COLO829 (cell line): ENCODE data around the gene RABGGTB.
"Not testable (repeated sequence)": the region's sequence is repeated elsewhere in the genome, so short reads cannot be mapped to it uniquely, and the experiment has no call there.

ENCODE experiments used
- DNase-seq: peaks from one replicate; pipeline ENCODE4 v3.0.0; 2012; ENCODE audit warnings: low spot score

RABGGTB gene

DNA sequence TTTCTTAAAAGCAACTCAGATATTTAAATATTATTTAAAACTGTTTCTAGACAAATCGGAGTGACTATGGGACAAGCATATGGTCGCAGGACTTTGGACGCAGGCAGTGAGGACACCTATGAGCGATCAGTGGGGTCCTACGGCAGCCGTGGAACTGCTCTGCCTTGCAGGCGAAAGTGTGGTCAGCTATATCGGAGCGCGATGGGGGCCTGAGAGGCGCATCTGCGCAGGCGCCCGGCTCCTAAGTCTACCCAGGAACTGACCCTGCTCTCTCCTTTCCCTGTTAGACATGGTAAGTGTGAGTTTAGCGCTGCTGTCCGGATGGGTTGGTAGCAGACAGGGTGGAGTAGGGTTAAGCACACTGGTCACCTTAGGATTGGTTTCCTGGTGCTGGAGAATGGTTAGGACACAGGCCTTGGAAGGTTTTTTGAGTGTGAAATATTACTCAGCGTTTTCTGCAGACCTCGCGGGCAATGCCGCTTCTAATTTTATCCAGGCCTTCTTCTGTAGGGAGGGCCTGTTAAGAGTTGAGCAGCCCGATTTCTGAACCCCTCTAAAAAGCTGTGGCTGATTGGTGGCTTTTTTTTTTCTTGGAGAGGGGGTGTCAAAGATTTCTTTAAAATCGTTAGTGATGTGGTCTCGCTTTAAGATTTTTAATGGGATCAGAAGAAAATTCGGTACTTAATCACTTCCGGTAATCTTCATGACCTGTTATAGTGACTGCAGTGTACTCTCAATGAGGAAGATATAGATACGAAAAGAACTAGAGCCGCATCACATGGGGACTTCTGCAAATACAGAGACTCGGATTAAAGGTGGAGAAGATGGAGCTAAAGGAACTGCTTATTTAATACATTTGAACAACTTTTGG lies at the start of gene RABGGTB:
Gene RABGGTB, plus strand, starts transcription at position 274 of the 871 bp plus-strand sequence. Its CDS starts 16 bp downstream, at position 290.
- peak; percentile 98 for DNase-seq

DNA sequence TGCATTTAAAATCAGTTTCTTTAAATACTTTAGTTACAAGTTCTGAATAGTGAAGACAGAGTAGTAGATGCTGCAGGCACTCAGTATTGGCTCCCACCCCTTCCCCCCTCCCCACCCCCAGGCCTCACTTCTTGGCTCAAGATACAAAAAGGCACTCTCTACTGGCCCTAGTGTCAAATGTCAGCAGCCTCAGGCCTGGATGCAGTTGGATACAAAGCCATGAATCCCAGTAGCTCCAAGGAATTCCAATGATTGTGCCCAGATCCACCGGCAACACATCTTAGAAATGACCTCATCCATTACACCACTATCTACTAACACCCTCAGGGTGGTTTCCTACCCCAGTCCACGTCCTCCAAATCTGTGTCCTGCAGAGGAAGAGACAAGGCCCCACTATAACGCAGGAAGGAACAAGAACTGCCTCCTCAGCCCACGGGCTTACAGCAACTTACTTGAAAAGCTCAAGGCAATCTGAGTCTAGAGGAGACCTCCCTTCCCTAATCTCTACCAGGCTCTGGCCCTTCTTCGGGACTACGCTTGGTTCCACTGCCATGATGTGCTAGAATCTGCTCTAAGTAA lies 43.9 kb upstream of the RABGGTB start:
- DNase-seq = no peak

DNA sequence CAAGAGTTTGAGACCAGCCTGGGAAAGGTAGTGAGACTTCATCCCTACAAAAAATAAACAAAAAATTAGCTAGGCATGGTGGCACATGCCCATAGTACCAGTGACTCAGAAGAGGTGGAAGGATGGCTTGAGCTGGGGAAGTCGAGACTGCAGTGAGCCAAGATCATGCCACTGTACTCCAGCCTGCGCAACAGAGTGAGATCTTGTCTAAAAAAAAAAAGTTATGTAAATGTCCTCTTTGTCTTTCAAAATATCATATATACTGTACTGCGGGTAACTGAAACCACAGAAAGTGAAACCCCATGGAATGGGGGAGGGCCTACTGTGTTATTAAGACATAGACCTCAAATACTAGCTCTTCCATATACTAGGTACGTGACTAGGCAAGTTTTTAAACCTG lies 40.8 kb upstream of the RABGGTB start:
- DNase-seq = no peak

DNA sequence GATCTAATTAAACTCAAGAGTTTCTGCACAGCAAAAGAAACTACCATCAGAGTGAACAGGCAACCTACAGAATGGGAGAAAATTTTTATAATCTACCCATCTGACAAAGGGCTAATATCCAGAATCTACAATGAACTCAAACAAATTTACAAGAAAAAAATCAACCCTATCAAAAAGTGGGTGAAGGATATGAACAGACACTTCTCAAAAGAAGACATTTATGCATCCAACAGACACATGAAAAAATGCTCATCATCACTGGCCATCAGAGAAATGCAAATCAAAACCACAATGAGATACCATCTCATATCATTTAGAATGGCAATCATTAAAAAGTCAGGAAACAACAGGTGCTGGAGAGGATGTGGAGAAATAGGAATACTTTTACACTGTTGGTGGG lies 28.8 kb upstream of the RABGGTB start:
- not testable (repeated sequence) for DNase-seq

DNA sequence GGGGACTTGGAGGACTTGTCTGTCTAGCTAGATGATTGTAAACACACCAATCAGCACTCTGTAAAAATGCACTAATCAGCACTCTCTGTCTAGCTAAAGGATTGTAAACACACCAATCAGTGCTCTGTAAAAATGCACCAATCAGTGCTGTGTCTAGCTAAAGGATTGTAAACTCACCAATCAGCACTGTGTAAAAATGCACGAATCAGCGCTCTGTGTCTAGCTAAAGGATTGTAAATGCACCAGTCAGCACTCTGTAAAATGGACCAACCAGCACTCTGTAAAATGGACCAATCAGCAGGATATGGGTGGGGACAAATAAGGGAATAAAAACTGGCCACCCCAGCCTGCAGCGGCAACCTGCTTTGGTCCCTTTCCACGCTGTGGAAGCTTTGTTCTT lies 27.5 kb upstream of the RABGGTB start:
- not testable (repeated sequence) for DNase-seq

DNA sequence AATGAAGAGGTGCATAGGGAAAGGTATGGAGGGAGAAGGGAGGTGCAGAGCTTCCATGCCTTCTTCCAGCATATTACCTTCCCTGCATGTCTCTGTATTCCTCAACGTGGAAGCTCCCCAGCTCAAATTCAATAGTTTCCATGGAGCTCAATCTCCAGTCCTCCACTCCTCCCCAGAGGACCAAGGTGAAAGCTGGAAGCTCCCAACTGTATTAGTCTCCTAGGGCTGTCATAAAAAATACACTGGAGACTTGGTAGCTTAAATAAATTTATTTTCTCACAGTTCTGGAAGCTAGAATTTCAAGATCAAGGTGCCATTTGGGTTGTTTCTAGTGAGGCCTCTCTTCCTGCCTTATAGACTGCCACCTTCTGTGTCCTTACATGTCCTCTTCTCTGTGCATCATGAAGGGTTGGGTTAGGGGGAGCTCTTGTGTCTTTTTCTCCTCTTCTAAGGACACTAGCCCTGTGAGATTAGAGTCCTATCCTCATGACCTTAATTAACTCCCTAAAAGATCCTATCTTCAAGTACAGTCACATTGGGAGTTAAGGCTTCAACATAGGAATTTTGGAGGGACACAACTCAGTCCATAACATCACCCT lies 21.9 kb upstream of the RABGGTB start:
- DNase-seq = no peak

DNA sequence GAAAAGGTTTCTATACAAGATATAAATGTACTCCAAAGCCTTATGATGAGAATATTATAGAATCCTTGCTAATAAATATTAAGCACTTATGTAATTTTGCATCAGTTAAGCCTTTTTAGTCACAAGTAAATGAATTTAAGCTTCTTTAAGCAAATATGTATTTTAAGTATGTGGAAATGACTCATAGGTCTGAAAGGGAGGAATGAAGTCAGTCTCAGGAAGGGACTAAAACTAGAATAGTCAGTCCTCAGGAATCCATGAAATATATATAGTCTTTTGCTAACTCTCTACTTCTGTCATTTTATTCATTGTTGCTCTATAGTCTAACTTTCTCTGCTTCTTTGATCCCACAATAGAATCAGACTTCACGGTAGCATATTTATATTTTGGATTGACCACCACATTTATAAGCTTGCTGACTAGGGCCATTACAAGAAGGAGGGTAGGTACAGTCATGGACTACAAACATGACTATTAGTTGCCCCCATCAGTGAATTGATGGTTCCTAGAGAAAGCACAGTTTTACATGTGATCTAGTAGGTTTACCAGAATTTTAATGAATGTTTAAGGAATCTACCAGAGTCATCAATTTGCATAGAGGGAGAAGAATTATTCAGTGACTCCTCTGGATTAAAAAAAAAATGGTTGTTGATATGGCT lies 20.2 kb upstream of the RABGGTB start:
- DNase-seq = peak; percentile 29

DNA sequence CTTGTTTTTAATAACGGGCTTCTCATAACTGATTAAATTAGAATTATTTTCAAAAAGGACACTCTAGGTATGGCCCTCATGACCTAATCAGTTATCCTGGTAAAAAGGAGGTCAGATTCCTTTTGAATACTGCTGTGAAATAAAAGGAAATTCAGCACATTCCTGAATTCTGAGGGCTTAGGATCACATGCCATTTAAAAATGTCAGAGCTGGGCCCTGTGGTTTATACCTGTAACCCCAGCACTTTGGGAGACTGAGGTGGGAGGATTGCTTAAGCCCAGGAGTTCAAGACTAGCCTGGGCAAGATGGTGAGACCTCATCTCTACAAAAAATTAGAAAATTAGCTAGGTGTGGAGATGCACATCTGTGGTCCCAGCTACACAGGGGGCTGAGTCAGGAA lies 18.0 kb upstream of the RABGGTB start:
- no peak for DNase-seq

DNA sequence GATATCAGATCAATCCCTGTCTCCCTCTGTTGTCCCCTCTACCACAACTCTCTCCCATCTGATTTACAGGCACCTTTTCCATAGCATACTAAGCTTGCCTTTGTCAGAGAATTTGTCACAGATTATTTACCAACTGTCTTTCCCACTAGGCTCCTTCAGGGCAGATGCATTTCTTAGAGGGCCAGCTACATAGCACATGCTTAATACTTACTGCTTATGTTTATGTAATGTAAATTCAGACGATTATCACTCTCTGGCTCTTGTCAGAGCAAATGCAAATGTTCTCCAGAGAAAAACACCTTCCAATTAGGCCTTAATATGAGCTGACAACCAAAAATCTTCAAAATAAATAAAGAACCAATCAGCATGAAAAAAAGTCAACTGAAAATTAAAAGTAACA lies 15.3 kb upstream of the RABGGTB start:
- no peak for DNase-seq

DNA sequence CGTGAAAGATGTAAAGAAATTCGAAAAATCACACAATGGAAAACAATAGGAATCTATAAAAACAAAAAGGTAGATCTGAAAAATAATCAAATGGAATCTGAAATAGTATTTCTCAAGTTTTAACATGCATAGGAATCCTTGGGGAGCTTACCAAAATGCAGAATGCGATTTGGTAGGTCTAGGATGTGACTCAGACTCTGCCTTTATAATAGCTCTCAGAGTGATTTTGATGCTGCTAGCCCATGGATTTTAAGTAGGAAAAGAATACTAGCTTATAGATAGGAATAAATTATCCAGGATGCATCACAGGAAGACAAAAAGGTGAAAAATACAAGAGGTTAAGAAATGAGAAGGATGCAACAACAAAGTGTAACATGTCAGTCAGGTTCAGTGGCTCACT lies 14.1 kb upstream of the RABGGTB start:
- DNase-seq = no peak

DNA sequence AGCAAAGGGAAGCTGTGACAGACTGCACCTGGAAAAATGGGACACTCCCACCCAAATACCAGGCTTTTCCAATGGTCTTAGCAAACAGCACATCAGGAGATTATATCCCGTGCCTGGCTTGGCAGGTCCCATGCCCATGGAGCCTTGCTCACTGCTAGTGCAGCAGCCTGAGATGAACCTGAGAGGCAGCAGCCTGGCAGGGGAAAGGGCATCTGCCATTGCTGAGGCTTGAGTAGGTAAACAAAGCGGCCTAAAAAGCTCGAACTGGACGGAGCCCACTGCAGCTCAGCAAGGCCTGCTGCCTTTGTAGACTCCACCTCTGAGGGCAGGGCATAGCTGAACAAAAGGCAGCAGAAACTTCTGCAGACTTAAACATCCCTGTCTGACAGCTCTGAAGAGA lies 8.2 kb upstream of the RABGGTB start:
- DNase-seq = not testable (repeated sequence)

DNA sequence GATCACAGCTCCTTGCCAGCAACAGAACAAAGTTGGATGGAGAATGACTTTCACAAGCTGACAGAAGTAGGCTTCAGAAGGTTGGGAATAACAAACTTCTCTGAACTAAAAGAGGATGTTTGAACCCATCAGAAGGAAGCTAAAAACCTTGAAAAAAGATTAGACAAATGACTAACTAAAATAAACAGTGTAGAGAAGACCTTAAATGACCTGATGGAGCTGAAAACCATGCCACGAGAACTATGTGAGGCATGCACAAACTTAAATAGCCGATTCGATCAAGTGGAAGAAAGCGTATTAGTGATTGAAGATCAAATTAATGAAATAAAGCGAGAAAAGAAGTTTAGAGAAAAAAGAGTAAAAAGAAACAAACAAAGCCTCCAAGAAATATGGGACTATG lies 7.4 kb upstream of the RABGGTB start:
- DNase-seq = not testable (repeated sequence)

DNA sequence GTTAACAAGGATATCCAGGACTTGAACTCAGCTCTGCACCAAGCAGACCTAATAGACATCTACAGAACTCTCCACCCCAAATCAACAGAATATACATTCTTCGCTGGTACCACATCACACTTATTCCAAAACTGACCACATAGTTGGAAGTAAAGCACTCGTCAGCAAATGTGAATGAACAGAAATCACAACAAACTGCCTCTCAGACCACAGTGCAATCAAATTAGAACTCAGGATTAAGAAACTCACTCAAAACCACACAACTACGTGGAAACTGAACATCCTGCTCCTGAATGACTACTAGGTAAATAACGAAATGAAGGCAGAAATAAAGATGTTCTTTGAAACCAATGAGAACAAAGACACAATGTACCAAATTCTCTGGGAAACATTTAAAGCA lies 5.9 kb upstream of the RABGGTB start:
- DNase-seq = not testable (repeated sequence)

DNA sequence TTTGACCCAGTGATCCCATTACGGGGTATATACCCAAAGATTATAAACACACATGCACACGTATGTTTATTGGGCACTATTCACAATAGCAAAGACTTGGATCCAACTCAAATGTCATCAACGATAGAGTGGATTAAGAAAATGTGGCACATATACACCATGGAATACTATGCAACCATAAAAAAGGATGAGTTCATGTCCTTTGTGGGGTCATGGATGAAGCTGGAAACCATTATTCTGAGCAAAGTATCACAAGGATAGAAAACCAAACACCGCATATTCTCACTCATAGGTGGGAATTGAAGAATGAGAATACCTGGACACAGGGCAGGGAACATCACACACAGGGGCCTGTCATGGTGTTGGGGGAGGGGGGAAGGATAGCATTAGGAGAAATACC lies 2.1 kb upstream of the RABGGTB start:
- DNase-seq = not testable (repeated sequence)

DNA sequence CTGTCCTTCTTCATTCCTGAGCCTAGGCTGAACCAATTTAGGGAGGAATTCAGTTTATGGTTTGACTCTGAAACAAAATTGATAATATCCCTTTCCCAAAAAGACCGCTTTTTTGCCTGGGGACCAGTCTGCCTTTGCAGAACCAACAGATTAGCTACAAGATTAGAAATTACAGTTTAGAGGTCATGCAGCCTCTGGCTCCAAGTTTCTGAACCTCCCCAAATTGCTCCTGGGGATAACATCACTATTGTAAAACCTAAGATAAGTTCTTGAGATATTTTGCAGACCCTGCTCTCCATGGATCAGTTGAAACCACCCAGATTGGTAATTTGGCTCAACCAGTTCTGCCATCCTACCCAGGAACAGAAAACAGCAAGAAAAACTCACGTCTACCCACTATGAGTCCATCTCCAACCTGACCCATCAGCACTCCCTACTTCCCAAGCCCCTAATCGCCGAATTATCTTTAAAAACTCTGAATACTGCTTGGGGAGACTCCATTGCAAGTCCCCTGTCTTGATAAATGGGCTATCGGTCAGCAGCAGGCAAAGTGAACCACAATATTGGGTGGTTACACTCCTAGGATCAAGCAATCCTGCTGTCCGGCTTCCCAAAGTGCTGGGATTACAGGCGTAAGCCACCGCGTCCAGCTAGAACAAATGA lies 605 bp upstream of the RABGGTB start:
- DNase-seq = no peak

DNA sequence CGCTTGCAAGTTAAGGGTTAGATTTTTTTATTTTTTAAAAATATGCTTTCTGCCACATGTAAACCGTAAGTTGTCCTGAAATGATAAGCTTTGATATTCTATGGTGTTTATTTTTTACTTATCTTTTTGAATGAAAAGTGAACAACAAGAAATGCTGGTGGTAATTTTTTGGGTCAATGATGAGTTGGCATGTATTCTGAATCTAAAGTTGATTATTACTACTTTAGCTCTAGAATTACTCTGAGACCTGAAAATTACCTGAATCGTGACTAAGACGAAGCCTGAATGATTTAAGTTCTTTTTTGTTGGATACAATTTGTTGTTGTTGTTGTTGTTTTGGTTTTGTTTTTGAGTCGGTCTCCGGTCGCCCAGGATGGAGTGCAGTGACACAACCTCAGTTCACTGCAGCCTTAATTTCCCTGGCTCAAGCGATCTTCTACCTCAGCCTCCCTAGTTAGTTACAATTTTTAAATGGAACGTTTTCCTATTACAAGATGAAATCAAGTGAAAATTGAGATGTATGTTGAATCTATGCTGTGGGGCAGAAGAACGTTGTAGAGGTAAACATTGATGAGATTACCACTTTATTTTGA lies 941 bp downstream of the RABGGTB start:
- no peak for DNase-seq

DNA sequence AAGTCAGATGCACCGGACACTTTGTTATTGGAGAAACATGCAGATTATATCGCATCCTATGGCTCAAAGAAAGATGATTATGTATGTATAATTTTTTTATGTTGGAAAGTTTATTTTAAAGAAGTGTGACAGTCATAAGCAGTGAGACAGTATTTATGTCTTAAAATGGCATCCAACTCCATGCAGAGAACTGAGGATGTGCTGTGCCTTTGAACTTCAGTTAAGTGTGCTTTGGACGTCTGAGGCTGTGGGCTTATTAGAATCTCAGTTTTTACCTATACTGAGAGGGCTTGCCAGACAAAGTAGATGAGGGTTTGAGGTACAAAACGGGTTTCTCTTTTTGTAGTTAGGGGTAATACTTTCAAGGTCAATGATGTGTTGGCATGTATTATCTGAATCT lies 1.5 kb downstream of the RABGGTB start:
- DNase-seq = no peak

DNA sequence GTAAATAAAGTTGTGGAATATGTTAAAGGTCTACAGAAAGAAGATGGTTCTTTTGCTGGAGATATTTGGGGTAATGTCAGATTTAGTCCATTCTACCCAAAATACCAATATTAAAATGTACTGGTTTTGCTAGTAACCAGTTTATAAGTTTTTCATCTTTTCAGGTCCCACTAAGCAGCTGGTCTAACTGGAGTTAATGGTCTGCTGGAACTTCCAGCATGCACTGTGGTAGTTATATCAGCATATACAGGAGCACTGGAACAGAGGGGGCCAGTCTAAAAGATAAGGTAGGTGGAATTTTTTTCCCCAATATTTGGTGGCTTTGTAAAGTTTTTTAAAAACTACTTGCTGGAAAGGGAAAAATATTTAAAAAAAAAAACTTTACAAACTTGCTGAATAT lies 3.9 kb downstream of the RABGGTB start:
- DNase-seq = no peak

DNA sequence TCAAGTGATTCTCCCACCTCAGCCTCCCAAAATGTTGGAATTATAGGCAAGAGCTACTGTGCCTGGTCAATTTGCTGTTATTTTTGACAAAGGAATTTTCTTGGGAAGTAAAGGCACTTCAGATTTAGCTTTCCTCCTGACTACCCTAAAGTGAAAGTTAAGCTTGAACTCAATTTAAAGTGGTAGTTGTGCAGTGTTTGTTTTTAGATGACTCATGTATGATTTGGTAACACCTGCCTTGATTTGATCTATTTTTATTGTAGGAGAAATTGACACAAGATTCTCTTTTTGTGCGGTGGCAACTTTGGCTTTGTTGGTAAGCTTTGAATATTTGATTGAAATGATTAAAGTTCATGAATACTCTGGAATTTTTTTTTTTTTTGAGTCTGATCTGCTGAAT lies 5.0 kb downstream of the RABGGTB start:
- DNase-seq = no peak

DNA sequence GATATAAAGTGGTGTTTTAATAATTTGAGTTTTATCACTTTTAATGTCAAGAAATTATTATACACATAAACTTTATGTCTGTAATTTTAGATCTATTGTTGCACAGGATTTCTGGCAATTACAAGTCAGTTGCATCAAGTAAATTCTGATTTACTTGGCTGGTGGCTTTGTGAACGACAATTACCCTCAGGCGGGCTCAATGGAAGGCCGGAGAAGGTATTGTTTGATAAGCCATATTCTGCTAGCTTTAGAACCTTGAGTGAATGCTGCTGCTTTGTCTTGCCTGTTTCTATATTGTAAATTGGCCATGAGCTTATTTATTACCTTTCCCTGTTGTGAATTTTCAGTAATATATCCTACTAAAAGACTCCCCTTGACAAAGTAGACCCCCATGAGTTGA lies 6.0 kb downstream of the RABGGTB start:
- no peak for DNase-seq

DNA sequence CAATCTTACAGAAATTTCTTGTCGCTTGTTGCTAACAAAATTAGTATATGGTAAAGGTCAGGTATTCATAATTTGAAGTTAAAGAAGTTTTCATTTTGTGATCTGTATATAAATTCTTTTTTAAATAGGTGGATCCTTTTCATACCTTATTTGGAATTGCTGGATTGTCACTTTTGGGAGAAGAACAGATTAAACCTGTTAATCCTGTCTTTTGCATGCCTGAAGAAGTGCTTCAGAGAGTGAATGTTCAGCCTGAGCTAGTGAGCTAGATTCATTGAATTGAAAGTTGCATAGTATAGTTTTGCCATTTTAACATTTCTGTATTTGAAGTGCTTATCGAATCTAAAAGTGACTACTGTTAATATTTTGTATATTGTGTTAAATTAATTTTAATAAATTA lies 8.3 kb downstream of the RABGGTB start:
- no peak for DNase-seq

DNA sequence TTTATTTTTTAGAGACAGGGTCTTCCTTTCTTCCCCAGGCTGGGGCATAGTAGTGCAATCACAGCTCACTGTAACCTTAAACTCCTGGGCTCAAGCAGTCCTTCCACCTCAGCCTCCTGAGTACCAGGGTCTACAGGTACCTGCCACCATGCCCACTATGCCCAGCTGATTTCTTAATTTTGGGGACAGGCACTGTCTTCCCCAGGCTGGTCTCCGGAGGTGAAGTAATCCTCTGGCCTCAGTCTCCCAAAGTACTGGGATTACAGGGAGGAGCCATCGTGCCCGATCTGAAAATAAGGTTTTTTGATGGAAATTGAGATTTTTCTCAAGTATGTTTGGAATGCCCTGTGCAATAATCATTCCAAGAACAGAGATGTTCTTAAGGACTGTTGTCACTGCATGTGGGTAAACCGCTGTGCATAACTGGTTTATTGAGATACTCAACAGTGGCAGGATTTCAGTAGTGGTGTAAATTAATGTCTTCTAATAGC lies 9.7 kb downstream of the RABGGTB start:
- DNase-seq = no peak
